Amniotic epithelial cell (primary cell): ENCODE measurements around the gene HACE1.
"Not testable (repeated sequence)": the region's sequence is repeated elsewhere in the genome, so short reads cannot be mapped to it uniquely, and the experiment has no call there.

Experiments used
- DNase-seq: peaks from one replicate; pipeline ENCODE4 v3.0.0-alpha.2; 2010; ENCODE audit warnings: low read depth

Gene HACE1

GRCh38 chr6:104828478-104828877 lies 31.2 kb downstream of the HACE1 start:
- no peak for DNase-seq

GRCh38 chr6:104820820-104821219 lies 38.9 kb downstream of the HACE1 start:
- not testable (repeated sequence) for DNase-seq

- no peak for DNase-seq
Observed at GRCh38 chr6:104816125-104816524, 43.6 kb downstream of the HACE1 start.

- no peak for DNase-seq
Observed at GRCh38 chr6:104814743-104815142, 45.0 kb downstream of the HACE1 start.

GRCh38 chr6:104813552-104813951 lies 46.2 kb downstream of the HACE1 start:
- no peak for DNase-seq

GRCh38 chr6:104809116-104809515 lies 50.6 kb downstream of the HACE1 start:
- DNase-seq = no peak

- DNase-seq = not testable (repeated sequence)
Observed at GRCh38 chr6:104805335-104805734, 54.4 kb downstream of the HACE1 start.

GRCh38 chr6:104799134-104799657 lies 60.5 kb downstream of the HACE1 start:
- DNase-seq = no peak

- no peak for DNase-seq
Observed at GRCh38 chr6:104796031-104796785, 63.5 kb downstream of the HACE1 start.

- DNase-seq = no peak
Observed at GRCh38 chr6:104795363-104795762, 64.4 kb downstream of the HACE1 start.

GRCh38 chr6:104789770-104790190 lies 69.9 kb downstream of the HACE1 start:
- DNase-seq = peak; percentile 74

- no peak for DNase-seq
Observed at GRCh38 chr6:104788400-104788799, 71.3 kb downstream of the HACE1 start.

- no peak for DNase-seq
Observed at GRCh38 chr6:104787305-104787704, 72.4 kb downstream of the HACE1 start.

GRCh38 chr6:104784884-104785283 lies 74.8 kb downstream of the HACE1 start:
- DNase-seq = no peak

GRCh38 chr6:104771258-104771832 lies 88.4 kb downstream of the HACE1 start:
- DNase-seq = peak; percentile 39

GRCh38 chr6:104768906-104769305 lies 90.8 kb downstream of the HACE1 start:
- no peak for DNase-seq

- no peak for DNase-seq
Observed at GRCh38 chr6:104766595-104766994, 93.1 kb downstream of the HACE1 start.

GRCh38 chr6:104754788-104755409 lies 104.8 kb downstream of the HACE1 start:
- DNase-seq = peak; percentile 43

GRCh38 chr6:104753251-104753650 lies 106.5 kb downstream of the HACE1 start:
- DNase-seq = no peak

GRCh38 chr6:104750449-104750848 lies 109.3 kb downstream of the HACE1 start:
- no peak for DNase-seq

GRCh38 chr6:104739124-104739523 lies 120.6 kb downstream of the HACE1 start:
- not testable (repeated sequence) for DNase-seq

- DNase-seq = not testable (repeated sequence)
Observed at GRCh38 chr6:104737567-104737966, 122.2 kb downstream of the HACE1 start.

GRCh38 chr6:104736545-104736944 lies 123.2 kb downstream of the HACE1 start:
- DNase-seq = no peak
